Endothelial cell (in vitro differentiated cells): ENCODE data around the gene PCNX2. TPM values are rescaled to one million over a fixed set of nuclear protein-coding genes. Genes with fewer than 3 reads are reported as not detected.

Source experiments
- DNase-seq: peaks from one replicate; pipeline ENCODE4 v3.0.0; 2021; ENCODE audit warnings: low spot score
- H3K27ac Mint-ChIP-seq: one replicate; pipeline ENCODE4 v1.8.0; 2021; ENCODE audit warnings: mixed read lengths, inconsistent platforms; ENCODE audit not compliant: unreplicated experiment
- H3K27me3 Mint-ChIP-seq: one replicate; pipeline ENCODE4 v1.8.0; 2021; ENCODE audit warnings: mild to moderate bottlenecking, moderate library complexity, mixed read lengths, inconsistent platforms; ENCODE audit not compliant: unreplicated experiment
- H3K36me3 Mint-ChIP-seq: one replicate; pipeline ENCODE4 v1.8.0; 2021; ENCODE audit warnings: mild to moderate bottlenecking, low read depth, mixed read lengths, inconsistent platforms; ENCODE audit not compliant: unreplicated experiment
- H3K4me1 Mint-ChIP-seq: one replicate; pipeline ENCODE4 v1.8.0; 2021; ENCODE audit warnings: mild to moderate bottlenecking, mixed read lengths, inconsistent platforms; ENCODE audit not compliant: unreplicated experiment
- H3K4me3 Mint-ChIP-seq: one replicate; pipeline ENCODE4 v1.8.0; 2021; ENCODE audit warnings: mild to moderate bottlenecking, mixed read lengths, inconsistent platforms; ENCODE audit not compliant: unreplicated experiment
- H3K9me3 Mint-ChIP-seq: one replicate; pipeline ENCODE4 v1.8.0; 2021; ENCODE audit warnings: mixed read lengths, inconsistent platforms; ENCODE audit not compliant: unreplicated experiment
- total RNA-seq: library from RNA; stranded (reverse); fragmentation: NEBNext Ultra II Directional; extraction: Animal tissue kit (Norgen Biotek cat#: 25700); gene quantifications from one replicate; pipeline ENCODE4 v1.2.1, GENCODE V29; 2021; ENCODE audit not compliant: unreplicated experiment
- TF ChIP-seq, protein P1 (sequence below): fragments of 200-600 bp; sonication (generic); IDR thresholded peaks from one replicate; pipeline ENCODE4 v1.5.0; 2021; ENCODE audit warnings: antibody characterized with exemption; ENCODE audit not compliant: unreplicated experiment

Gene PCNX2
- total RNA-seq, 1 donor from 2014 or later, result 24.0 TPM

DNA sequence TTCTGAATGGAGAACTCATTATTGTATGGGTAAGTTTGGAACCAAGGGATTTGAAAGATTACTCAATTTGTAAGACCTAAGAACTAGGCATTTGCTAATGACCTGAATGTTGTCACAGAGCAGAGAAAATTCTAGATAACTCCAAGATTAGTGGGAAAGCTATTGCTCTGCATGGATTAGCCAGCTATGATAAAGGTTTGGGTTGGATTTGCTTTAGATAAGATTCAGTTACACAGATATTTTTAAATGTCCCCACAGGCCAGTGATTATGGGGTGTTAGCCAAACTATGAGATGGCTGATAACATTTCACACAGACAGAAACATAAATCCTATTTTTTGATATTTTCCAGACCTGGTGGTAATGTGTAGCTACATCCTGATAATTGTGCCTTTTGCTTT, 256.9 kb downstream of the PCNX2 start:
- Mint-ChIP-seq H3K27me3 (peaks cover 1% of the 10 kb centered on the region), H3K36me3 (no peaks in the 10 kb centered on the region), H3K4me1 (no peaks in the 10 kb centered on the region), H3K27ac (no peak overlapping the region), H3K4me3 (no peak overlapping the region), H3K9me3 (no peaks in the 10 kb centered on the region)
- TF ChIP-seq, protein P1, sequence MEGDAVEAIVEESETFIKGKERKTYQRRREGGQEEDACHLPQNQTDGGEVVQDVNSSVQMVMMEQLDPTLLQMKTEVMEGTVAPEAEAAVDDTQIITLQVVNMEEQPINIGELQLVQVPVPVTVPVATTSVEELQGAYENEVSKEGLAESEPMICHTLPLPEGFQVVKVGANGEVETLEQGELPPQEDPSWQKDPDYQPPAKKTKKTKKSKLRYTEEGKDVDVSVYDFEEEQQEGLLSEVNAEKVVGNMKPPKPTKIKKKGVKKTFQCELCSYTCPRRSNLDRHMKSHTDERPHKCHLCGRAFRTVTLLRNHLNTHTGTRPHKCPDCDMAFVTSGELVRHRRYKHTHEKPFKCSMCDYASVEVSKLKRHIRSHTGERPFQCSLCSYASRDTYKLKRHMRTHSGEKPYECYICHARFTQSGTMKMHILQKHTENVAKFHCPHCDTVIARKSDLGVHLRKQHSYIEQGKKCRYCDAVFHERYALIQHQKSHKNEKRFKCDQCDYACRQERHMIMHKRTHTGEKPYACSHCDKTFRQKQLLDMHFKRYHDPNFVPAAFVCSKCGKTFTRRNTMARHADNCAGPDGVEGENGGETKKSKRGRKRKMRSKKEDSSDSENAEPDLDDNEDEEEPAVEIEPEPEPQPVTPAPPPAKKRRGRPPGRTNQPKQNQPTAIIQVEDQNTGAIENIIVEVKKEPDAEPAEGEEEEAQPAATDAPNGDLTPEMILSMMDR, result no peak
- DNase-seq, result no peak

DNA sequence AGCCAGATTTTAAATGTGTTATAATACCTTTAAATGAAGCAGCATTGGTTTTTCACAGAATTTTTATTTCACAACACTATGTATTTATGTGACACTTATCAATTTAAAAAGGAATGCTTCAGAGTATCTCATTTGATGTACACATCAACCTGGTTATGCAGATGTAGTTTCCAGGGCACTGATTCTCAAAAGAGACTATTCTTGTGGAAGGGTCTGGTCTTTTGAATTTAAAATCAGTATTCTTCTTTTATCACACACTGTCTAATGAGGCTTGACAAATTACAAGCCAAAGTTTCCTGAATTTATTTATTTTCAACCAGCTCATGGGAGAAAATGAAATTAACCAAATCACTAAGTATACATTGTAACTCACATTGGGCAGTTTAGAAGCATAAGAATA, 257.7 kb downstream of the PCNX2 start:
- Mint-ChIP-seq H3K27me3 (peaks cover 1% of the 10 kb centered on the region), H3K4me1 (no peaks in the 10 kb centered on the region), H3K27ac (no peak overlapping the region), H3K9me3 (no peaks in the 10 kb centered on the region), H3K4me3 (no peak overlapping the region), H3K36me3 (no peaks in the 10 kb centered on the region)
- TF ChIP-seq, protein P1, result no peak
- no peak for DNase-seq

DNA sequence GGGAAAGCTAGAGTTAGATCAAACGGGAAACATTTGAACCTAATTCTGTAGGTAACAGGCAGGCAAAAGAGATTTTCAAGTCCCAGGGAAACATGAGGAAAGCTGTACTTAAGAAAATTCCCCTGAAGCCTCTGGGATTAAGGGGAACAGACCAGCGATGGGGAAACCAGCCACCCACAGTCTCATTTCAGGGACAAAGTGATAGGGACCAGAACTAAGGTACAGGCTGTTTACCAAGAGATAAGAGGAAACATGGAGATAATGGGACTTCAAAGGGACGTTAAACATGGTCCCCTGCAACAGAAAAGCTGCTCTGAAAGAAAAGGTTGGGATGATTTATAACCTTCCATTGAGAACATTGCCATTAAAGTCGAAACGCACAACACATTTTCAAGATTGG, 260.7 kb downstream of the PCNX2 start:
- TF ChIP-seq, protein P1, result no peak
- Mint-ChIP-seq H3K9me3 (no peaks in the 10 kb centered on the region), H3K27me3 (peaks cover 1% of the 10 kb centered on the region), H3K36me3 (no peaks in the 10 kb centered on the region), H3K4me3 (no peak overlapping the region), H3K27ac (no peak overlapping the region), H3K4me1 (no peaks in the 10 kb centered on the region)
- DNase-seq, result no peak

GRCh38 chr1:233033361-233033760, 262.2 kb downstream of the PCNX2 start:
- DNase-seq, result no peak
- Mint-ChIP-seq H3K27ac (no peak overlapping the region), H3K4me3 (no peak overlapping the region), H3K9me3 (no peaks in the 10 kb centered on the region), H3K36me3 (no peaks in the 10 kb centered on the region), H3K27me3 (peaks cover 1% of the 10 kb centered on the region), H3K4me1 (no peaks in the 10 kb centered on the region)
- TF ChIP-seq, protein P1, result no peak

GRCh38 chr1:233032916-233033315, 262.6 kb downstream of the PCNX2 start:
- TF ChIP-seq, protein P1, result no peak
- Mint-ChIP-seq H3K27me3 (peaks cover 1% of the 10 kb centered on the region), H3K36me3 (no peaks in the 10 kb centered on the region), H3K27ac (no peak overlapping the region), H3K9me3 (no peaks in the 10 kb centered on the region), H3K4me3 (no peak overlapping the region), H3K4me1 (no peaks in the 10 kb centered on the region)
- no peak for DNase-seq
